Ramos (cell line): ENCODE data around the gene PIM2.

Experiments
- in situ Hi-C: fragments of 300-500 bp; cut with MboI; formaldehyde crosslinking; loops from one replicate; pipeline ENCODE4 v1.14.3; 2022; ENCODE audit warnings: low sequenced_read_pairs; ENCODE audit not compliant: unreplicated experiment

Gene PIM2

GRCh38 chrX:48910926-48911411 is 7.9 kb downstream of the PIM2 start:
- in situ Hi-C loops: no loop called here

GRCh38 chrX:48909703-48910294 is 9.0 kb downstream of the PIM2 start:
- in situ Hi-C loops: no loop called here

GRCh38 chrX:48908600-48908999 is 10.2 kb downstream of the PIM2 start:
- in situ Hi-C loops: no loop called here

- in situ Hi-C loops: no loop called here
Measured at GRCh38 chrX:48905090-48905790, 13.6 kb downstream of the PIM2 start.

GRCh38 chrX:48904626-48905025 is 14.2 kb downstream of the PIM2 start:
- in situ Hi-C loops: loop anchor here (5.0 kb wide), 1 partner anchor 43 kb away; no protein-coding TSS in a partner anchor

- in situ Hi-C loops: loop anchor here (5.0 kb wide), 1 partner anchor 43 kb away; no protein-coding TSS in a partner anchor
Measured at GRCh38 chrX:48904180-48904579, 14.6 kb downstream of the PIM2 start.

GRCh38 chrX:48903290-48903689 is 15.5 kb downstream of the PIM2 start:
- in situ Hi-C loops: loop anchor here (5.0 kb wide), 1 partner anchor 44 kb away; no protein-coding TSS in a partner anchor

GRCh38 chrX:48902776-48903175 is 16.0 kb downstream of the PIM2 start:
- in situ Hi-C loops: loop anchor here (5.0 kb wide), 1 partner anchor 45 kb away; no protein-coding TSS in a partner anchor

- in situ Hi-C loops: loop anchor here (5.0 kb wide), 1 partner anchor 45 kb away; no protein-coding TSS in a partner anchor
Measured at GRCh38 chrX:48902135-48902534, 16.7 kb downstream of the PIM2 start.

GRCh38 chrX:48901069-48901468 is 17.8 kb downstream of the PIM2 start:
- in situ Hi-C loops: loop anchor here (5.0 kb wide), 1 partner anchor 46 kb away; no protein-coding TSS in a partner anchor

GRCh38 chrX:48899078-48899410 is 19.8 kb downstream of the PIM2 start:
- in situ Hi-C loops: no loop called here

GRCh38 chrX:48897625-48898306 is 21.1 kb downstream of the PIM2 start, which contains the start of the genes PQBP1 and TIMM17B:
PQBP1 (plus strand) TSS chrX:48897930; CDS start chrX:48898510, 580 bp downstream.
TIMM17B (minus strand) TSS chrX:48897768; CDS start chrX:48897749, 19 bp downstream.
- in situ Hi-C loops: no loop called here

GRCh38 chrX:48897157-48897624 is 21.6 kb downstream of the PIM2 start:
- in situ Hi-C loops: no loop called here

GRCh38 chrX:48896611-48897011 is 22.2 kb downstream of the PIM2 start:
- in situ Hi-C loops: no loop called here

- in situ Hi-C loops: no loop called here
Measured at GRCh38 chrX:48894891-48895290, 23.9 kb downstream of the PIM2 start.

- in situ Hi-C loops: no loop called here
Measured at GRCh38 chrX:48893556-48894348, 25.1 kb downstream of the PIM2 start.

GRCh38 chrX:48892896-48893295 is 25.9 kb downstream of the PIM2 start:
- in situ Hi-C loops: no loop called here

GRCh38 chrX:48891402-48892288 is 27.2 kb downstream of the PIM2 start:
- in situ Hi-C loops: no loop called here

- in situ Hi-C loops: no loop called here
Measured at GRCh38 chrX:48890934-48891401, 27.9 kb downstream of the PIM2 start.
